ENCODE measurements around the gene POU6F2.

DNA sequence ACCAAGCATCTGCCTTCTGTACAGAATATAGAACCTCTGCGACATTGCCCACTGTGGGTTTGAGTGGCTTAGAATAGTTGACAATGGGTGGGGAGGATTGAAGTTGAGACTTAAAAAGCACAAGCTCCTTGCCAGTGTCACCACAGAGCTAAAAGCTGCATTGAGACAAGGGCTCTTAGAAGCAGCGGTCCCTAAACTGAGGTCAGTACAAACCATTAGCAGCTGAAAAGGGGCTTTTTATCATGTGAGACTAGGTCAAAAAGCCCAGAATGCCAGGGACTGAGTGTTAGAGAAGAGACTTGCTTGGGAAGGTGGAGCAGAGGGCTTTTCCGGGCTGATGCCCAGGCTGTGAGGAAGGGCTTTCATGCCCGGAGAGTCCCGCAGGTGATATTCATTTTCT lies 91.3 kb downstream of the POU6F2 start:
- TF ChIP-seq, protein P1, sequence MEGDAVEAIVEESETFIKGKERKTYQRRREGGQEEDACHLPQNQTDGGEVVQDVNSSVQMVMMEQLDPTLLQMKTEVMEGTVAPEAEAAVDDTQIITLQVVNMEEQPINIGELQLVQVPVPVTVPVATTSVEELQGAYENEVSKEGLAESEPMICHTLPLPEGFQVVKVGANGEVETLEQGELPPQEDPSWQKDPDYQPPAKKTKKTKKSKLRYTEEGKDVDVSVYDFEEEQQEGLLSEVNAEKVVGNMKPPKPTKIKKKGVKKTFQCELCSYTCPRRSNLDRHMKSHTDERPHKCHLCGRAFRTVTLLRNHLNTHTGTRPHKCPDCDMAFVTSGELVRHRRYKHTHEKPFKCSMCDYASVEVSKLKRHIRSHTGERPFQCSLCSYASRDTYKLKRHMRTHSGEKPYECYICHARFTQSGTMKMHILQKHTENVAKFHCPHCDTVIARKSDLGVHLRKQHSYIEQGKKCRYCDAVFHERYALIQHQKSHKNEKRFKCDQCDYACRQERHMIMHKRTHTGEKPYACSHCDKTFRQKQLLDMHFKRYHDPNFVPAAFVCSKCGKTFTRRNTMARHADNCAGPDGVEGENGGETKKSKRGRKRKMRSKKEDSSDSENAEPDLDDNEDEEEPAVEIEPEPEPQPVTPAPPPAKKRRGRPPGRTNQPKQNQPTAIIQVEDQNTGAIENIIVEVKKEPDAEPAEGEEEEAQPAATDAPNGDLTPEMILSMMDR (IDR thresholded peaks at IDR 0.05) = no peak
- TF ChIP-seq ZFX (IDR thresholded peaks at IDR 0.05; ENCODE audit: borderline replicate concordance) = no peak

All from 22Rv1 (cell line).